GM18502 (cell line): Measurements from ENCODE around the gene DDHD1.

ENCODE experiments used
- ATAC-seq: cut with Tn5 transposase; IDR thresholded peaks from one replicate; pipeline ENCODE4 v1.9.1; 2021; ENCODE audit warnings: mild to moderate bottlenecking; ENCODE audit not compliant: unreplicated experiment, poor library complexity

DDHD1 gene

GRCh38 chr14:53037016-53037415 is 116.1 kb downstream of the DDHD1 start:
- no peak for ATAC-seq

GRCh38 chr14:53035336-53036210 is 117.5 kb downstream of the DDHD1 start:
- no peak for ATAC-seq

GRCh38 chr14:53034688-53035230 is 118.4 kb downstream of the DDHD1 start:
- ATAC-seq = no peak

- no peak for ATAC-seq
These were observed 119.1 kb downstream of the DDHD1 start for GRCh38 chr14:53034036-53034435.

GRCh38 chr14:53032838-53033390 is 120.2 kb downstream of the DDHD1 start:
- ATAC-seq = no peak

- no peak for ATAC-seq
These were observed 120.8 kb downstream of the DDHD1 start for GRCh38 chr14:53032161-53032803.

GRCh38 chr14:53027562-53027961 is 125.6 kb downstream of the DDHD1 start:
- no peak for ATAC-seq

GRCh38 chr14:53027041-53027440 is 126.1 kb downstream of the DDHD1 start:
- ATAC-seq = no peak

GRCh38 chr14:53023325-53023724 is 129.8 kb downstream of the DDHD1 start:
- no peak for ATAC-seq

GRCh38 chr14:53022593-53022992 is 130.5 kb downstream of the DDHD1 start:
- no peak for ATAC-seq

- ATAC-seq = no peak
These were observed 132.8 kb downstream of the DDHD1 start for GRCh38 chr14:53020193-53020932.

- ATAC-seq = no peak
These were observed 133.7 kb downstream of the DDHD1 start for GRCh38 chr14:53019406-53019805.

GRCh38 chr14:53017837-53018236 is 135.3 kb downstream of the DDHD1 start:
- ATAC-seq = no peak

- no peak for ATAC-seq
These were observed 136.2 kb downstream of the DDHD1 start for GRCh38 chr14:53016919-53017318.

GRCh38 chr14:53016491-53016890 is 136.6 kb downstream of the DDHD1 start:
- ATAC-seq = no peak

- no peak for ATAC-seq
These were observed 142.1 kb downstream of the DDHD1 start for GRCh38 chr14:53011053-53011462.

- no peak for ATAC-seq
These were observed 142.7 kb downstream of the DDHD1 start for GRCh38 chr14:53010193-53011040.

GRCh38 chr14:53006931-53007562 is 146.1 kb downstream of the DDHD1 start:
- ATAC-seq = no peak

- no peak for ATAC-seq
These were observed 148.1 kb downstream of the DDHD1 start for GRCh38 chr14:53004976-53005375.
